OCI-M2 (cell line): ENCODE data around the gene PSMC2.

Experiments
- DNase-seq: peaks from one replicate; lab custom pipeline; 2025; ENCODE audit not compliant: unreplicated experiment; lab: John Stamatoyannopoulos, UW

The PSMC2 gene

GRCh38 chr7:103347507-103348267 is at the start of gene PSMC2:
Gene PSMC2 (plus strand): TSS chr7:103347643. CDS start chr7:103347712, 69 bp downstream.
- peak; percentile 60 for DNase-seq

GRCh38 chr7:103297837-103298179 is 49.6 kb upstream of the PSMC2 start:
- DNase-seq: no peak

- DNase-seq: no peak
These were observed 47.8 kb upstream of the PSMC2 start for GRCh38 chr7:103299660-103300059.

- no peak for DNase-seq
These were observed 46.0 kb upstream of the PSMC2 start for GRCh38 chr7:103301441-103301840.

GRCh38 chr7:103307503-103308231 is 39.8 kb upstream of the PSMC2 start:
- no peak for DNase-seq

- DNase-seq: no peak
These were observed 32.6 kb upstream of the PSMC2 start for GRCh38 chr7:103314852-103315251.

GRCh38 chr7:103316380-103316941 is 31.0 kb upstream of the PSMC2 start:
- no peak for DNase-seq

- DNase-seq: no peak
These were observed 30.4 kb upstream of the PSMC2 start for GRCh38 chr7:103317009-103317408.

- no peak for DNase-seq
These were observed 21.7 kb upstream of the PSMC2 start for GRCh38 chr7:103325744-103326143.

- DNase-seq: no peak
These were observed 10.7 kb upstream of the PSMC2 start for GRCh38 chr7:103336761-103337160.

GRCh38 chr7:103338864-103339263 is 8.6 kb upstream of the PSMC2 start:
- no peak for DNase-seq

GRCh38 chr7:103341466-103341865 is 6.0 kb upstream of the PSMC2 start:
- DNase-seq: no peak

- DNase-seq: no peak
These were observed 4.1 kb upstream of the PSMC2 start for GRCh38 chr7:103343332-103343731.

- no peak for DNase-seq
These were observed 3.5 kb upstream of the PSMC2 start for GRCh38 chr7:103343758-103344452.

- DNase-seq: peak; percentile 55
These were observed 2.8 kb upstream of the PSMC2 start, which contains the start of gene DNAJC2 for GRCh38 chr7:103344453-103345149. Gene DNAJC2 (minus strand): TSS chr7:103344767. CDS start chr7:103344622, 145 bp downstream.

GRCh38 chr7:103346396-103346795 is 1.0 kb upstream of the PSMC2 start:
- no peak for DNase-seq

- DNase-seq: no peak
These were observed 1.0 kb downstream of the PSMC2 start for GRCh38 chr7:103348452-103348851.

GRCh38 chr7:103348959-103349358 is 1.5 kb downstream of the PSMC2 start:
- no peak for DNase-seq

GRCh38 chr7:103349805-103350204 is 2.4 kb downstream of the PSMC2 start:
- no peak for DNase-seq

- no peak for DNase-seq
These were observed 22.0 kb downstream of the PSMC2 start for GRCh38 chr7:103369432-103369831.
